ENCODE data around the gene PTPRJ. TPM values are rescaled to one million over a fixed set of nuclear protein-coding genes. Genes with fewer than 3 reads are reported as not detected.

Gene PTPRJ
- total RNA-seq, 1 experiment from 2014 or later = 0.30 TPM

DNA sequence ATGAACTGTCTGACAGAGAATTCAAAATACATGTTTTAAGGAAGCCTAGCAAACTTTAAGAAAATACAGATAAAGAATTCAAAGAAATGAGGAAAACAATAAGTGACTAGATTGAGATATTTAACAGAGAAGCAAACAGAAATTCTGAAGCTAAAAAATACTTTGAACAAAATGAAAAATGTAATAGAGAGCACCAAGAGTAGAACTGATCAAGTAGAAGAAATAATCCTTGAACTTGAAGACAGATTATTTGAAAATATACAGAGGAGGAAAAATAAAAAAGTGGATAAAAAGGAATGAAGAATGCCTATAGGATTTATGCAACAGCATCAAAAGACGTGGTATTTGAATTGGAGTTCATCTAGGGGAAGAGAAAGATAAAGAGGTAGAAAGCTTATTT lies 134.4 kb downstream of the PTPRJ start:
- ChIA-PET CTCF (interaction anchor here (0.8 to 18.0 kb wide), 2 partner anchors 143 to 178 kb away, joined by 3 to 451 read pairs; no protein-coding TSS in a partner anchor), POLR2A (no interaction called here)
- Mint-ChIP-seq H3K36me3 (ENCODE audit: insufficient read depth, unreplicated experiment) (no peaks in the 10 kb centered on the region), H3K9me3 (ENCODE audit: unreplicated experiment) (peaks cover 11% of the 10 kb centered on the region), H3K27me3 (ENCODE audit: insufficient read depth, unreplicated experiment) (no peaks in the 10 kb centered on the region), H3K4me3 (ENCODE audit: unreplicated experiment) (no peak overlapping the region), H3K27ac (ENCODE audit: low read depth, unreplicated experiment) (no peak overlapping the region), H3K4me1 (ENCODE audit: insufficient read depth, unreplicated experiment) (peaks cover 4% of the 10 kb centered on the region)
- intact Hi-C loops (cut with micrococcal nuclease) = loop anchor here (5.0 kb wide), 3 partner anchors 193 to 1058 kb away; partner anchors contain the start of gene OR4S1
- BruUV-seq (replicated peaks) = no TSS peak
- no peak for DNase-seq (ENCODE audit: unreplicated experiment)
- TF ChIP-seq, protein P1, sequence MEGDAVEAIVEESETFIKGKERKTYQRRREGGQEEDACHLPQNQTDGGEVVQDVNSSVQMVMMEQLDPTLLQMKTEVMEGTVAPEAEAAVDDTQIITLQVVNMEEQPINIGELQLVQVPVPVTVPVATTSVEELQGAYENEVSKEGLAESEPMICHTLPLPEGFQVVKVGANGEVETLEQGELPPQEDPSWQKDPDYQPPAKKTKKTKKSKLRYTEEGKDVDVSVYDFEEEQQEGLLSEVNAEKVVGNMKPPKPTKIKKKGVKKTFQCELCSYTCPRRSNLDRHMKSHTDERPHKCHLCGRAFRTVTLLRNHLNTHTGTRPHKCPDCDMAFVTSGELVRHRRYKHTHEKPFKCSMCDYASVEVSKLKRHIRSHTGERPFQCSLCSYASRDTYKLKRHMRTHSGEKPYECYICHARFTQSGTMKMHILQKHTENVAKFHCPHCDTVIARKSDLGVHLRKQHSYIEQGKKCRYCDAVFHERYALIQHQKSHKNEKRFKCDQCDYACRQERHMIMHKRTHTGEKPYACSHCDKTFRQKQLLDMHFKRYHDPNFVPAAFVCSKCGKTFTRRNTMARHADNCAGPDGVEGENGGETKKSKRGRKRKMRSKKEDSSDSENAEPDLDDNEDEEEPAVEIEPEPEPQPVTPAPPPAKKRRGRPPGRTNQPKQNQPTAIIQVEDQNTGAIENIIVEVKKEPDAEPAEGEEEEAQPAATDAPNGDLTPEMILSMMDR (IDR thresholded peaks at IDR 0.05; ENCODE audit: unreplicated experiment) = no peak

DNA sequence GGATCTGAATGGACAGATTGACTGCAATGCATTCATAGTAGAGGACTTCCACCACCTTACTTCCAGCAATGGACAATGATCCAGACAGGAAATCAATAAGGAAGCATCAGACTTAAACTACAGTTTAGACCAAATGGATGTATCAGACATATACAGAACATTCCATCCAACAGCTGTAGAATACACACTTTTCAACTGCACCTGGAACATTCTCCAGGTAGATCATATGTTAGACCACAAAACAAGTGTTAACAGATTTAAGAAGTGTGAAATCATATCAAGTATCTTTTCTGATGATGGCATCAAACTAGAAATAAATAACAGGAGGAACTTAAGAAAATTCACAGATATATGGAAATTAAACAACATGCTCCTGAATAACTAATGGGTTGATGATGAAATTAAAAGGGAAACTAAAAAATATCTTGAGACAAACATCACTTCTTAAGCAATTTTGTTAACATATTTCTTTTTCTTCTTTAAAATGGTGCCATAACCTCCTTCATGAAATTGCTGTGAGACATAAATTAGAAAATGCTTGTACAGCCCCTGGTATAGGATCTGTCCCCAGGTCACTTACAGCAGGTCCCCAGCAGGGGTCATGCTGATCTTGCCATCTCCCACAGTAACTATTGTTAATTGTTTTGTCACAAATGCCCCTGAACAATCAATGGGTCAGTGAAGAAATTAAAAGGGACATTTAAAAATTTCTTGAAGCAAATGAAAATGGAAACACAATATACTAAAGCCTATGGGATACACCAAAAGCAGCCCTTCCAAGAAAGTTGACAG lies 136.3 kb downstream of the PTPRJ start:
- ChIA-PET CTCF (interaction anchor here (0.6 to 18.0 kb wide), 8 partner anchors 11 to 1194 kb away, joined by 3 to 451 read pairs (median 3); no protein-coding TSS in a partner anchor), POLR2A (interaction anchor here (1.7 kb wide), 1 partner anchor 32 kb away, joined by 3 read pairs; no protein-coding TSS in a partner anchor)
- intact Hi-C loops (cut with micrococcal nuclease) = loop anchor here (2.0 to 5.0 kb wide), 3 partner anchors 56 to 1056 kb away; partner anchors contain the start of gene OR4S1
- BruUV-seq (replicated peaks) = no TSS peak
- Mint-ChIP-seq H3K9me3 (ENCODE audit: unreplicated experiment) (peaks cover 11% of the 10 kb centered on the region), H3K36me3 (ENCODE audit: insufficient read depth, unreplicated experiment) (no peaks in the 10 kb centered on the region), H3K4me3 (ENCODE audit: unreplicated experiment) (no peak overlapping the region), H3K27me3 (ENCODE audit: insufficient read depth, unreplicated experiment) (no peaks in the 10 kb centered on the region), H3K27ac (ENCODE audit: low read depth, unreplicated experiment) (no peak overlapping the region), H3K4me1 (ENCODE audit: insufficient read depth, unreplicated experiment) (no peaks in the 10 kb centered on the region)
- TF ChIP-seq, protein P1 (IDR thresholded peaks at IDR 0.05; ENCODE audit: unreplicated experiment) = peak; percentile 50
- peak; percentile 36 for DNase-seq (ENCODE audit: unreplicated experiment)

DNA sequence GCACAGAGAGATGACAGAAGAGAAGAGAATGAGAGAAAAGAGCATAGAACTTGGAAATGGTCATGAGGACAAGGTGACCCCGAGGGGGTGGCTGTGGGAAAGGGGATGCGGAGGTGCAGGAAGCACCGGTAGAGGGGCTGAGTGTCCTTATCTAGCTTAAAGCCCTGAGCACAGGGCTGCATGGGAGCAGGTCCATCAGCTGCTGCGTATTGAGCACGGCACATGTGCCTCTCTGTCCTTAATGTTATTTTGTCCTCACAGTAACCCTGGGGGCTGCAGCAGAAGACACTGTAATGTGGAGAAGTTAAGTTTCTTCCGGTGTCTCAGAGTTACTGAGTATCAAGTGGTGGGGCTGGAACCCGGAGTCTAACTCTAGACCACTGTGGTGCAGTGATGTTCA lies 141.9 kb downstream of the PTPRJ start:
- no peaks in the 10 kb centered on the region for H3K27me3 Mint-ChIP-seq (ENCODE audit: insufficient read depth, unreplicated experiment)
- no peak overlapping the region for H3K27ac Mint-ChIP-seq (ENCODE audit: low read depth, unreplicated experiment)
- DNase-seq (ENCODE audit: unreplicated experiment) = no peak
- H3K36me3 Mint-ChIP-seq (ENCODE audit: insufficient read depth, unreplicated experiment) = no peaks in the 10 kb centered on the region
- ChIA-PET POLR2A (no interaction called here), CTCF (interaction anchor here (0.9 to 2.7 kb wide), 3 partner anchors 11 to 188 kb away, joined by 3 to 11 read pairs (median 3); no protein-coding TSS in a partner anchor)
- intact Hi-C loops (cut with micrococcal nuclease) = no loop called here
- no TSS peak for BruUV-seq (replicated peaks)
- no peaks in the 10 kb centered on the region for H3K4me1 Mint-ChIP-seq (ENCODE audit: insufficient read depth, unreplicated experiment)
- TF ChIP-seq, protein P1 (IDR thresholded peaks at IDR 0.05; ENCODE audit: unreplicated experiment) = no peak
- no peak overlapping the region for H3K4me3 Mint-ChIP-seq (ENCODE audit: unreplicated experiment)
- no peaks in the 10 kb centered on the region for H3K9me3 Mint-ChIP-seq (ENCODE audit: unreplicated experiment)

DNA sequence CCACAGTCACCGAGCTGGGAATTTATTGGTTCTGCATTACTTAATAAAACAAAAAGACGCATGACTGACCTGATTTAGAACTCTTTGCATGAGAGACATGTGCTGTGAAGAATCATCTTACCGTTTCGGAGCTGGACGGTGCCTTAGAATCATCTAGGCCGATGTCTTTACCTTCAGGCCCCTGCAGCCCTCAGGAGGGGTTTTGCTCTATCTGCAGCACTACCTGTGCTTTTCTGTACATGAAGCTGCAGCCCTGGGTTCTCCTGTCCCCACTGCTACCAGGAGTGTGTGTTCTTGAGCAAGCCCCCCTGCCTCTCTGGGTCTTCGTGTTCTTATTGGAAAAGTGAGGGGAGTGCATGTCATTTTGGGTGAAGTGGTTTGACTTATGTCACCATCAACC lies 142.3 kb downstream of the PTPRJ start:
- CTCF ChIA-PET = no interaction called here
- no peaks in the 10 kb centered on the region for H3K36me3 Mint-ChIP-seq (ENCODE audit: insufficient read depth, unreplicated experiment)
- POLR2A ChIA-PET = no interaction called here
- H3K27ac Mint-ChIP-seq (ENCODE audit: low read depth, unreplicated experiment) = no peak overlapping the region
- H3K9me3 Mint-ChIP-seq (ENCODE audit: unreplicated experiment) = no peaks in the 10 kb centered on the region
- BruUV-seq (replicated peaks) = no TSS peak
- H3K4me1 Mint-ChIP-seq (ENCODE audit: insufficient read depth, unreplicated experiment) = no peaks in the 10 kb centered on the region
- no peak overlapping the region for H3K4me3 Mint-ChIP-seq (ENCODE audit: unreplicated experiment)
- TF ChIP-seq, protein P1 (IDR thresholded peaks at IDR 0.05; ENCODE audit: unreplicated experiment) = no peak
- intact Hi-C loops (cut with micrococcal nuclease) = no loop called here
- no peak for DNase-seq (ENCODE audit: unreplicated experiment)
- H3K27me3 Mint-ChIP-seq (ENCODE audit: insufficient read depth, unreplicated experiment) = no peaks in the 10 kb centered on the region

All from MCF 10A (cell line).